Glutamatergic neuron (in vitro differentiated cells): ENCODE data around the gene IZUMO2. TPM values are rescaled to one million over a fixed set of nuclear protein-coding genes. Genes with fewer than 3 reads are reported as not detected.

Experiments used
- DNase-seq: peaks from one replicate; pipeline ENCODE4 v3.0.0; 2022
- H3K27ac Mint-ChIP-seq: one replicate; pipeline ENCODE4 v1.8.0; 2020; ENCODE audit warnings: mild to moderate bottlenecking, mixed read lengths, inconsistent platforms; ENCODE audit not compliant: unreplicated experiment
- H3K27me3 Mint-ChIP-seq: one replicate; pipeline ENCODE4 v1.8.0; 2020; ENCODE audit warnings: mild to moderate bottlenecking, moderate library complexity, mixed read lengths, inconsistent platforms; ENCODE audit not compliant: unreplicated experiment
- H3K36me3 Mint-ChIP-seq: one replicate; pipeline ENCODE4 v1.8.0; 2020; ENCODE audit warnings: mild to moderate bottlenecking, mixed read lengths, inconsistent platforms; ENCODE audit not compliant: unreplicated experiment
- H3K4me1 Mint-ChIP-seq: one replicate; pipeline ENCODE4 v1.8.0; 2020; ENCODE audit warnings: mild to moderate bottlenecking, low read depth, mixed read lengths, inconsistent platforms; ENCODE audit not compliant: unreplicated experiment
- H3K4me3 Mint-ChIP-seq: one replicate; pipeline ENCODE4 v1.8.0; 2020; ENCODE audit warnings: mild to moderate bottlenecking, mixed read lengths, inconsistent platforms; ENCODE audit not compliant: unreplicated experiment
- H3K9me3 Mint-ChIP-seq: one replicate; pipeline ENCODE4 v1.8.0; 2020; ENCODE audit warnings: mild to moderate bottlenecking, moderate library complexity, mixed read lengths, inconsistent platforms; ENCODE audit not compliant: unreplicated experiment
- CTCF ChIP-seq: fragments of 200-600 bp; sonication (generic); IDR thresholded peaks from one replicate; pipeline ENCODE4 v1.5.0; 2021; ENCODE audit not compliant: partially characterized antibody, unreplicated experiment
- total RNA-seq: library from RNA; stranded (reverse); fragmentation: NEBNext Ultra II Directional; extraction: Animal tissue kit (Norgen Biotek cat#: 25700); gene quantifications from one replicate; pipeline ENCODE4 v1.2.1, GENCODE V29; 2021; ENCODE audit not compliant: unreplicated experiment

Gene IZUMO2
- total RNA-seq, 1 donor from 2014 or later = not detected

DNA sequence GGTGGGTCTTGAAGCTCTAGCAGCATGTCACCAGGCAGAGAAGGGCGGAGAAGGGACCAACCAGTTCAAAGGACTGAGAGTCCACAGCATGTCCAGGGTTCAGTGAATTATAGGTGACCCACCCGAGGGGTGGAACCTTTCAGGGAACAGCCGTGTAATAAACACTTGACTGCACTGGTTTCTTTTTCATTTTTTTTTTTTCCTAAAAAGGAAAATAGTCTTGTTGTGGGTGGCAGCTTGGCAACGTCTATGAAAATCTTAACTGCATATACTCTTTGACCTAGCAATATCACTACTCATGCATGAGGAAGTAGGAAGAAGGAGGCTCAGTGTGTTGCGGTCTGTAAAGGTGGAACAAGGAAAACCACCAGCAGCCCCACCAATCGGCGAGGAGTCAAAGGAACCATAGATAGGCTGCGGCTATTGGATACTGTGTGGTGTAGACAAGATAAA, 27.4 kb upstream of the IZUMO2 start:
- no peak overlapping the region for H3K27ac Mint-ChIP-seq
- peaks cover 4% of the 10 kb centered on the region for H3K9me3 Mint-ChIP-seq
- no peak for DNase-seq
- H3K36me3 Mint-ChIP-seq = no peaks in the 10 kb centered on the region
- no peak for TF ChIP-seq CTCF
- peaks cover 7% of the 10 kb centered on the region for H3K27me3 Mint-ChIP-seq
- no peaks in the 10 kb centered on the region for H3K4me1 Mint-ChIP-seq
- H3K4me3 Mint-ChIP-seq = no peak overlapping the region

DNA sequence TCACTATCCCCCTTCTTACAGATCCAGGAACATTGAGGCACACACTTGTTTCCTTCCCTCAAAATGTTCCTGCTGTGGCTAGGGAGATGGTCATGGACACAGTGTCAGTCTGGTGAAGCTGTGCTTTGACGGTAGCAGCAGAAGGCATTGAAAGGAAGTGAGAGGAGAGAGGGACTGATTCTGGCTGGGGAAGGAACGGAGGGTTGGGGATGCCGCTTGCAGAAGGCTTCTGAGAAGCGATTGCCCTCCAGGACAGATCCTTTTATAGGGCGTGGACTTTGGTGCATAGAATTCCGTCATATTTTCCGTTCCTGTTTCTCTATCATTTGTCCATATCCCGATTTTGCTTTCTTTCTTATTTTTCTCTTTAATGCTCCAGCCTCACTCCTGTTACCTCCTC, 26.2 kb upstream of the IZUMO2 start:
- TF ChIP-seq CTCF = no peak
- H3K4me3 Mint-ChIP-seq = no peak overlapping the region
- H3K4me1 Mint-ChIP-seq = no peaks in the 10 kb centered on the region
- no peak for DNase-seq
- H3K27ac Mint-ChIP-seq = no peak overlapping the region
- peaks cover 4% of the 10 kb centered on the region for H3K9me3 Mint-ChIP-seq
- H3K36me3 Mint-ChIP-seq = no peaks in the 10 kb centered on the region
- peaks cover 7% of the 10 kb centered on the region for H3K27me3 Mint-ChIP-seq

DNA sequence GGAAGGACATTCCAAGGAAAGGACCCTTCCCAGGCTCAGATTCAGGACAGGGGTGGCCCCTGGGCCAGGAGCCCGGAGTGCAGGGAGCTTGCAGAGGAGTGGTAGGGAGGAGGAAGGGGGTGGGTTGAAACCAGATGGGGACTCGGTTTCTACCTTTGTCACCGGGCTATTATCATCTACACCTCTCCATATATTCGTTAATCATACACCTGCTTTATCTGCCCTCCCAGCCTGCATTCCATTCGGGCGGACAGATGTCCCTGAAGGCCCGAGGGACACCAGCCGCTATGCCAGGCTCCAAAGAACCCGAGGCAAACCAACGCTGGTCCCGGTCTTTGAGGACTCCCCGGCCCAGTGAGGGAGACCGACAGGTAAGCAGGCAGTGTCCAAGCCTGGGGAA, 24.9 kb upstream of the IZUMO2 start:
- H3K27ac Mint-ChIP-seq = no peak overlapping the region
- H3K36me3 Mint-ChIP-seq = no peaks in the 10 kb centered on the region
- no peak overlapping the region for H3K4me3 Mint-ChIP-seq
- no peak for DNase-seq
- peaks cover 5% of the 10 kb centered on the region for H3K27me3 Mint-ChIP-seq
- no peak for TF ChIP-seq CTCF
- no peaks in the 10 kb centered on the region for H3K4me1 Mint-ChIP-seq
- H3K9me3 Mint-ChIP-seq = peaks cover 4% of the 10 kb centered on the region

- Mint-ChIP-seq H3K9me3 (no peaks in the 10 kb centered on the region), H3K27ac (no peak overlapping the region)
These were observed 21.1 kb upstream of the IZUMO2 start for GRCh38 chr19:50184196-50184595.

GRCh38 chr19:50181121-50181520, 18.0 kb upstream of the IZUMO2 start:
- no peaks in the 10 kb centered on the region for H3K36me3 Mint-ChIP-seq
- no peaks in the 10 kb centered on the region for H3K4me1 Mint-ChIP-seq
- H3K27me3 Mint-ChIP-seq = no peaks in the 10 kb centered on the region
- no peak overlapping the region for H3K27ac Mint-ChIP-seq
- no peak for TF ChIP-seq CTCF
- no peak overlapping the region for H3K4me3 Mint-ChIP-seq
- DNase-seq = no peak
- no peaks in the 10 kb centered on the region for H3K9me3 Mint-ChIP-seq

More at GRCh38 chr19:50184196-50184595, 21.1 kb upstream of the IZUMO2 start:
- no peak for TF ChIP-seq CTCF
- DNase-seq = no peak
- Mint-ChIP-seq H3K4me1 (no peaks in the 10 kb centered on the region), H3K4me3 (no peak overlapping the region), H3K27me3 (no peaks in the 10 kb centered on the region), H3K36me3 (no peaks in the 10 kb centered on the region)
